Caco-2 (cell line): ENCODE measurements around the gene CCDC117. TPM values are rescaled to one million over a fixed set of nuclear protein-coding genes. Genes with fewer than 3 reads are reported as not detected.
"Not testable (repeated sequence)": the region's sequence is repeated elsewhere in the genome, so short reads cannot be mapped to it uniquely, and the experiment has no call there.

ENCODE experiments used
- BruUV-seq: library from RNA; stranded (reverse); fragments of 400-500 nt; replicated peaks from 2 replicates; lab custom pipeline; 2021; lab: Mats Ljungman, UMichigan
- CTCF ChIA-PET: fragments of 300-600 bp; sonication (Branson Sonifier 250); formaldehyde crosslinking; loops from one replicate; lab custom pipeline; 2022; ENCODE audit warnings: antibody characterized with exemption; lab: Charles Lee
- POLR2A ChIA-PET: fragments of 300-600 bp; sonication (Branson Sonifier 250); formaldehyde crosslinking; loops from one replicate; lab custom pipeline; 2022; ENCODE audit warnings: antibody characterized with exemption; lab: Charles Lee
- DNase-seq, 2 experiments: peaks; one replicate each; pipeline versions ENCODE4 v3.0.0 to v3.0.0-alpha.2; 2020 to 2022
- H3K27me3 ChIP-seq: replicated peaks from 2 replicates; pipeline ENCODE4 v1.6.0; 2011; ENCODE audit warnings: low read length; ENCODE audit not compliant: control insufficient read depth, insufficient read depth
- H3K36me3 ChIP-seq: 2 replicates; pipeline ENCODE4 v1.5.1; 2011; ENCODE audit warnings: low read length; ENCODE audit not compliant: control insufficient read depth, insufficient read depth
- H3K4me1 ChIP-seq: fragments of 250-450 bp; sonication (Bioruptor Pico); 2 replicates; pipeline ENCODE4 v1.5.1; 2020; ENCODE audit warnings: mild to moderate bottlenecking
- H3K4me3 ChIP-seq: 2 replicates; pipeline ENCODE4 v1.5.1; 2011; ENCODE audit warnings: low read depth, mild to moderate bottlenecking, control low read depth, low read length
- H3K9me3 ChIP-seq: fragments of 250-450 bp; sonication (Bioruptor Pico); 2 replicates; pipeline ENCODE4 v1.5.1; 2020; ENCODE audit warnings: mild to moderate bottlenecking, moderate library complexity
- H3K27ac Mint-ChIP-seq: one replicate; pipeline ENCODE4 v1.8.0; 2022; ENCODE audit warnings: mixed read lengths; ENCODE audit not compliant: unreplicated experiment
- H3K27me3 Mint-ChIP-seq: one replicate; pipeline ENCODE4 v1.8.0; 2022; ENCODE audit warnings: mixed read lengths; ENCODE audit not compliant: insufficient read depth, unreplicated experiment
- H3K36me3 Mint-ChIP-seq: one replicate; pipeline ENCODE4 v1.8.0; 2022; ENCODE audit warnings: mild to moderate bottlenecking, mixed read lengths; ENCODE audit not compliant: insufficient read depth, unreplicated experiment
- H3K4me1 Mint-ChIP-seq: one replicate; pipeline ENCODE4 v1.8.0; 2022; ENCODE audit warnings: low read depth, mixed read lengths; ENCODE audit not compliant: unreplicated experiment
- H3K4me3 Mint-ChIP-seq: one replicate; pipeline ENCODE4 v1.8.0; 2022; ENCODE audit warnings: mild to moderate bottlenecking, moderate library complexity, mixed read lengths; ENCODE audit not compliant: unreplicated experiment
- H3K9me3 Mint-ChIP-seq: one replicate; pipeline ENCODE4 v1.8.0; 2022; ENCODE audit warnings: mixed read lengths; ENCODE audit not compliant: unreplicated experiment
- CTCF ChIP-seq, 2 experiments: fragments of 200-600 bp in 1 of 2; IDR thresholded peaks; 1 replicate in 1 of 2; 2 replicates in 1 of 2; pipeline versions ENCODE4 v1.5.1 to v1.8.0; 2011 to 2022; ENCODE audit warnings: antibody characterized with exemption in 1 of 2, control low read depth in 1 of 2, inconsistent platforms in 1 of 2, low read depth in 1 of 2, low read length in 1 of 2, mild to moderate bottlenecking in 1 of 2, moderate library complexity in 1 of 2; ENCODE audit not compliant: insufficient read depth in 1 of 2, severe bottlenecking in 1 of 2, unreplicated experiment in 1 of 2
- intact Hi-C: fragments of 100-400 bp; cut with micrococcal nuclease; formaldehyde crosslinking; loops from one replicate; pipeline ENCODE4 v1.10.0; 2022; ENCODE audit not compliant: unreplicated experiment
- total RNA-seq: library from RNA; stranded (reverse); gene quantifications from 2 replicates; pipeline ENCODE4 v1.2.3, GENCODE V29; 2022

Gene CCDC117
- total RNA-seq, 1 experiment from 2014 or later = 27.8 TPM

- Histone ChIP-seq H3K9me3 (no peaks in the 10 kb centered on the region), H3K4me3 (no peak overlapping the region), H3K4me1 (no peaks in the 10 kb centered on the region), H3K27me3 (no peaks in the 10 kb centered on the region), H3K36me3 (no peaks in the 10 kb centered on the region; the same call in 1 of the 2 replicates)
- H3K27ac Mint-ChIP-seq = no peak overlapping the region
- ChIA-PET CTCF (no interaction called here), POLR2A (no interaction called here)
- H3K9me3 Mint-ChIP-seq = no peaks in the 10 kb centered on the region
- no peaks in the 10 kb centered on the region for H3K27me3 Mint-ChIP-seq
- no peak for TF ChIP-seq CTCF (IDR thresholded peaks at IDR 0.05; ENCODE audit: insufficient read depth in 1 of 2, low read depth in 1 of 2, low read length in 1 of 2, severe bottlenecking in 1 of 2, unreplicated experiment in 1 of 2)
- no TSS peak for BruUV-seq
- no peak for DNase-seq
- peaks cover 36% of the 10 kb centered on the region for H3K36me3 Mint-ChIP-seq
- intact Hi-C loops = loop anchor here (5.0 kb wide), 1 partner anchor 83 kb away; no protein-coding TSS in a partner anchor
- H3K4me3 Mint-ChIP-seq = peak overlapping the region; percentile 90
- H3K4me1 Mint-ChIP-seq = peaks cover 14% of the 10 kb centered on the region
Observed at GRCh38 chr22:28743852-28744251, 28.6 kb upstream of the CCDC117 start.

GRCh38 chr22:28750471-28750881 is 22.0 kb upstream of the CCDC117 start:
- ChIA-PET POLR2A (no interaction called here), CTCF (no interaction called here)
- Mint-ChIP-seq H3K36me3 (peaks cover 35% of the 10 kb centered on the region), H3K27ac (no peak overlapping the region), H3K27me3 (no peaks in the 10 kb centered on the region), H3K4me1 (no peaks in the 10 kb centered on the region), H3K9me3 (no peaks in the 10 kb centered on the region), H3K4me3 (no peak overlapping the region)
- H3K36me3 ChIP-seq = no peaks in the 10 kb centered on the region; the same call in 1 of the 2 replicates
- no peak for DNase-seq
- no TSS peak for BruUV-seq
- TF ChIP-seq CTCF (IDR thresholded peaks at IDR 0.05; ENCODE audit: insufficient read depth in 1 of 2, low read depth in 1 of 2, low read length in 1 of 2, severe bottlenecking in 1 of 2, unreplicated experiment in 1 of 2) = no peak
- no peak overlapping the region for H3K4me3 ChIP-seq
- H3K4me1 ChIP-seq = no peaks in the 10 kb centered on the region
- intact Hi-C loops = no loop called here
- no peaks in the 10 kb centered on the region; the same call in 1 of the 2 replicates for H3K9me3 ChIP-seq
- no peaks in the 10 kb centered on the region for H3K27me3 ChIP-seq

GRCh38 chr22:28754512-28754911 is 18.0 kb upstream of the CCDC117 start:
- peak overlapping the region; percentile 11 for H3K27ac Mint-ChIP-seq
- H3K27me3 Mint-ChIP-seq, POLR2A ChIA-PET, H3K4me3 ChIP-seq, H3K36me3 ChIP-seq, H3K9me3 Mint-ChIP-seq, CTCF ChIA-PET, H3K4me3 Mint-ChIP-seq, H3K27me3 ChIP-seq, H3K9me3 ChIP-seq, H3K4me1 Mint-ChIP-seq, intact Hi-C loops, DNase-seq, H3K4me1 ChIP-seq, BruUV-seq: not testable (repeated sequence)
- peaks cover 19% of the 10 kb centered on the region for H3K36me3 Mint-ChIP-seq
